ENCODE results near the gene PATE2. TPM values are rescaled to one million over a fixed set of nuclear protein-coding genes. Genes with fewer than 3 reads are reported as not detected.

The PATE2 gene
- total RNA-seq, 1 donor from 2014 or later, result not detected

DNA sequence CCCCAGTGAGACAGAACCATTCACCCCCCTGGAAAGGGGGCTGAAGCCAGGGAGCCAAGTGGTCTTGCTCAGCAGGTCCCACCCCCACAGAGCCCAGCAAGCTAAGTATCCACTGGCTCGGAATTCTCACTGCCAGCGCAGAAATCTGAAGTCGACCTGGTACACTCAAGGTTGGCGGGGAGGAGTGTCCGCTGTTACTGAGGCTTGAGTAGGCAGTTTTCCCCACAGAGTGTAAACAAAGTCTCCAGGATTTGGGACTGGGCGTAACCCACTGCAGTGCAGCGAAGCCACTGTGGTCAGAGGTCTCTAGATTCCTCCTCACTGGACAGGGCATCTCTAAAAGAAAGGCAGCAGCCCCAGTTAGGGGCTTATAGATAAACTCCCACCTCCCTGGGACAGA lies 22.6 kb downstream of the PATE2 start:
- TF ChIP-seq, protein P1, sequence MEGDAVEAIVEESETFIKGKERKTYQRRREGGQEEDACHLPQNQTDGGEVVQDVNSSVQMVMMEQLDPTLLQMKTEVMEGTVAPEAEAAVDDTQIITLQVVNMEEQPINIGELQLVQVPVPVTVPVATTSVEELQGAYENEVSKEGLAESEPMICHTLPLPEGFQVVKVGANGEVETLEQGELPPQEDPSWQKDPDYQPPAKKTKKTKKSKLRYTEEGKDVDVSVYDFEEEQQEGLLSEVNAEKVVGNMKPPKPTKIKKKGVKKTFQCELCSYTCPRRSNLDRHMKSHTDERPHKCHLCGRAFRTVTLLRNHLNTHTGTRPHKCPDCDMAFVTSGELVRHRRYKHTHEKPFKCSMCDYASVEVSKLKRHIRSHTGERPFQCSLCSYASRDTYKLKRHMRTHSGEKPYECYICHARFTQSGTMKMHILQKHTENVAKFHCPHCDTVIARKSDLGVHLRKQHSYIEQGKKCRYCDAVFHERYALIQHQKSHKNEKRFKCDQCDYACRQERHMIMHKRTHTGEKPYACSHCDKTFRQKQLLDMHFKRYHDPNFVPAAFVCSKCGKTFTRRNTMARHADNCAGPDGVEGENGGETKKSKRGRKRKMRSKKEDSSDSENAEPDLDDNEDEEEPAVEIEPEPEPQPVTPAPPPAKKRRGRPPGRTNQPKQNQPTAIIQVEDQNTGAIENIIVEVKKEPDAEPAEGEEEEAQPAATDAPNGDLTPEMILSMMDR (conservative IDR thresholded peaks at IDR 0.05), result no peak
- Mint-ChIP-seq H3K9me3 (no peaks in the 10 kb centered on the region), H3K27ac (no peak overlapping the region), H3K4me3 (no peak overlapping the region), H3K36me3 (no peaks in the 10 kb centered on the region), H3K4me1 (ENCODE audit: unreplicated experiment) (no peaks in the 10 kb centered on the region), H3K27me3 (peaks cover 38% of the 10 kb centered on the region)
- DNase-seq (ENCODE audit: extremely low spot score, unreplicated experiment), result no peak

DNA sequence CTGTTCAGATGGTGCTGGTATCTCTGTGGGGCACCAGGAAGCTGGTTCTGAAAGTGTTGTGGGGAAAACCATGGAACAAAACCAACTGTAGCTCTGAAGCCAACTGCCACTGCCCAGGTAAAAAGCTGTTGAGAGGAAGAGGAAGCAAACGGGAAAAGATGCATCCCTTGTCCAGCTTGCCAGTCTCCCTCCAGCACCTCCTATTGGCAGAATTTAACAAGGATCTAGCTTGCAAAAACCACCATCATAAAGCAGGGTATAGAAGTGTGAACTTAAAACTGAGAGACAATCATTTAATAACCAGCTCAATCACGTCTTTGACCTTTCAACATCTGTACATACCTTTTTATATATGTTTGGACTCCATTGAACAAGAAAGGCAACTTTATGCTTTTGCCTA lies 28.0 kb downstream of the PATE2 start:
- H3K4me3 Mint-ChIP-seq, result no peak overlapping the region
- H3K36me3 Mint-ChIP-seq, result no peaks in the 10 kb centered on the region
- no peaks in the 10 kb centered on the region for H3K9me3 Mint-ChIP-seq
- no peak for DNase-seq (ENCODE audit: extremely low spot score, unreplicated experiment)
- H3K4me1 Mint-ChIP-seq (ENCODE audit: unreplicated experiment), result no peaks in the 10 kb centered on the region
- no peak overlapping the region for H3K27ac Mint-ChIP-seq
- TF ChIP-seq, protein P1 (conservative IDR thresholded peaks at IDR 0.05), result no peak
- peaks cover 26% of the 10 kb centered on the region for H3K27me3 Mint-ChIP-seq

DNA sequence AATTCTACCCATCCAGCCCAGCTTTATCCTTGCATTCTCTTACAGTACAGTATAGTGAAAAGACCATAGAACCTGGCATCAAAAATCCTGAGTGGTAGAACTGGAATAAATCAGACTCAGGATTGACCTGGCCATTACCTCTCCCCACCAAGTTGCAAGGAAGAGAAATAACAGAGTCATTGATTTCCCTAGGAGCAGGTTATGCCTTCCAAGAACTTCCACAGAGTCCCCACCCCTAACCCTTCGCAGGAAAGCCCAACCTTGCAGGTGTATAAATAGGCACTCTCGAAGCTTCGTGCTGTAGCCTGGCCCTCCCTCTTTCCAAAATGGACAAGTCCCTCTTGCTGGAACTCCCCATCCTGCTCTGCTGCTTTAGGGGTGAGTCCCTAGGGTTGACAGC lies 32.6 kb downstream of the PATE2 start, which contains the start of gene PATE1:
PATE1 (plus strand) TSS at position 301 of the 400 bp plus-strand sequence; CDS start at position 327, 26 bp downstream.
- H3K36me3 Mint-ChIP-seq, result no peaks in the 10 kb centered on the region
- DNase-seq (ENCODE audit: extremely low spot score, unreplicated experiment), result no peak
- no peak within 1 kb of the TSS for H3K27ac Mint-ChIP-seq
- TF ChIP-seq, protein P1 (conservative IDR thresholded peaks at IDR 0.05), result no peak
- peaks cover 21% of the 10 kb centered on the region for H3K27me3 Mint-ChIP-seq
- no peak within 1 kb of the TSS for H3K4me3 Mint-ChIP-seq
- no peaks in the 10 kb centered on the region for H3K4me1 Mint-ChIP-seq (ENCODE audit: unreplicated experiment)
- H3K9me3 Mint-ChIP-seq, result no peaks in the 10 kb centered on the region

- Mint-ChIP-seq H3K9me3 (no peaks in the 10 kb centered on the region), H3K36me3 (no peaks in the 10 kb centered on the region), H3K27me3 (peaks cover 9% of the 10 kb centered on the region), H3K27ac (no peak overlapping the region), H3K4me3 (no peak overlapping the region), H3K4me1 (ENCODE audit: unreplicated experiment) (no peaks in the 10 kb centered on the region)
- DNase-seq (ENCODE audit: extremely low spot score, unreplicated experiment), result no peak
- TF ChIP-seq, protein P1 (conservative IDR thresholded peaks at IDR 0.05), result no peak
These were observed 34.9 kb downstream of the PATE2 start for GRCh38 chr11:125743681-125744080.

DNA sequence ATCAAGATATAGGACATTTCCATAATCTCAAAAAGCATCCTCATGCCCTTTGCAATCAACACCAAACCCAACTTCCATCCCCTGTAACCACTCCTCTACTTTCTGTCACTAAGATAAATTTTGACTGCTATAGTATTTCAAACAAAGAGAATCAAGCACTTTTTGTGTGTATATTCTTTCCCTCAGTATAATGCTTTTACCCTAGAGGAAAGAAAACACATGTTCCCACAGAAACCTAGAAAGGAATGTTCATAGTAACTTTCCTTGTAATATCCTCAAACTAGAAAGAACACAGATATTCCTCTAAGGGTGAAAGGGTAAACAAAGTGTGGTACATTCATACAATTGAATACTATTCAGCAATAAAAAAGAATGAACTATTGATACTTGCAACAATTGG lies 38.0 kb downstream of the PATE2 start:
- DNase-seq (ENCODE audit: extremely low spot score, unreplicated experiment), result no peak
- Mint-ChIP-seq H3K27ac (no peak overlapping the region), H3K27me3 (peaks cover 10% of the 10 kb centered on the region), H3K4me3 (no peak overlapping the region), H3K36me3 (no peaks in the 10 kb centered on the region), H3K9me3 (no peaks in the 10 kb centered on the region), H3K4me1 (ENCODE audit: unreplicated experiment) (no peaks in the 10 kb centered on the region)
- TF ChIP-seq, protein P1 (conservative IDR thresholded peaks at IDR 0.05), result no peak

- DNase-seq (ENCODE audit: extremely low spot score, unreplicated experiment), result no peak
- no peaks in the 10 kb centered on the region for H3K9me3 Mint-ChIP-seq
- H3K27me3 Mint-ChIP-seq, result peaks cover 9% of the 10 kb centered on the region
- no peaks in the 10 kb centered on the region for H3K36me3 Mint-ChIP-seq
- no peaks in the 10 kb centered on the region for H3K4me1 Mint-ChIP-seq (ENCODE audit: unreplicated experiment)
- H3K4me3 Mint-ChIP-seq, result no peak overlapping the region
- TF ChIP-seq, protein P1 (conservative IDR thresholded peaks at IDR 0.05), result no peak
- no peak overlapping the region for H3K27ac Mint-ChIP-seq
These were observed 49.7 kb downstream of the PATE2 start for GRCh38 chr11:125728969-125729368.

All from type B pancreatic cell (in vitro differentiated cells).